PFSK-1 (cell line): ENCODE measurements around the gene PROSER2.

ENCODE experiments used
- FOXP2 ChIP-seq: optimal IDR thresholded peaks from 2 replicates; pipeline ENCODE3; 2011; ENCODE audit warnings: borderline replicate concordance, control low read depth, inconsistent platforms; ENCODE audit not compliant: insufficient read depth; ENCODE audit errors: extremely low read length, extremely low read depth
- POLR2AphosphoS5 ChIP-seq: IDR thresholded peaks from 2 replicates; pipeline ENCODE4 v1.6.1; 2012; ENCODE audit warnings: low read depth, mild to moderate bottlenecking, control low read depth, low read length, moderate library complexity
- SIN3A ChIP-seq: IDR thresholded peaks from 2 replicates; pipeline ENCODE4 v1.6.1; 2012; ENCODE audit warnings: mild to moderate bottlenecking, low read length, moderate library complexity, borderline replicate concordance; ENCODE audit not compliant: insufficient read depth
- TAF1 ChIP-seq: IDR thresholded peaks from 2 replicates; pipeline ENCODE4 v1.6.1; 2012; ENCODE audit warnings: low read length, control low read depth, borderline replicate concordance; ENCODE audit not compliant: insufficient read depth
- TF ChIP-seq, protein P1 (sequence below), 2 experiments: IDR thresholded peaks; 2 replicates each; pipeline versions ENCODE4 v1.6.1 to v1.8.0; 2011 to 2012; ENCODE audit warnings: low read depth in 2 of 2, low read length in 2 of 2, control low read depth in 1 of 2, inconsistent platforms in 1 of 2, mild to moderate bottlenecking in 1 of 2, moderate library complexity in 1 of 2; ENCODE audit not compliant: insufficient read depth in 1 of 2

Gene PROSER2

DNA sequence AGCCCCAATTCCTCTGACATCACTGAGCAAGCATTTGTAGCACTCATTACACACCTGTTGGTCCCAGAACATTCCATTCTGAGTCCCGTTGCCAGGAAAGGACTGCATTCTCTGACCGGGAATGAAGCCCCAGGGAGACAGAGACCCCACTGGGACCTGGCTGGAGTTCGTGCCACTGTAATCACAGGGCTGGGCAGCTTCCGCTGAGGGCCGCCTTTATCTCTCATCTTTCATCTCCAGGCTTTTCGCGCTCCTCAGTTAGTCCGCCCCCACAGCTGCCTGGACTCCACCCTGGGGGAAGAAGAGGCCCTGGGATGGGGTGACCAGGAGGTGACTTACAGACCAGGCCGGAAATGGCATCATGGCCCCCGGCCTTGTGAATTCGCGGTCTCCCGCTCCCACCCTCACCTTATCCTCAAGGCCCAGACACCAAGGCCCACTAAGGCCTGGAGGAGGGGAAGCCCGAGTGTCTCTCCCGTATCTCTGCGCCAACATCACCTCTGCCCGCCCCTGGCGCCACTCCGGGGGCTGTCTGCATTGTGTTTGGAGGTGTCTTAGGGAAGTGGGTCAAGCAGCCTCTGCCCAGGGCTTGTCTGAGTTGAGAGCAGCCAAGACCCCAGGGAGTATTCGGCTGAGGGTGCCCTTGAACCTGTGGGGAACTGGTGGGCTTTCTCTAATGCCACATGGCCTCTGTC, 75.4 kb downstream of the PROSER2 start:
- TF ChIP-seq POLR2AphosphoS5 (no peak), TAF1 (no peak), FOXP2 (no peak), SIN3A (no peak)
- TF ChIP-seq, protein P1, sequence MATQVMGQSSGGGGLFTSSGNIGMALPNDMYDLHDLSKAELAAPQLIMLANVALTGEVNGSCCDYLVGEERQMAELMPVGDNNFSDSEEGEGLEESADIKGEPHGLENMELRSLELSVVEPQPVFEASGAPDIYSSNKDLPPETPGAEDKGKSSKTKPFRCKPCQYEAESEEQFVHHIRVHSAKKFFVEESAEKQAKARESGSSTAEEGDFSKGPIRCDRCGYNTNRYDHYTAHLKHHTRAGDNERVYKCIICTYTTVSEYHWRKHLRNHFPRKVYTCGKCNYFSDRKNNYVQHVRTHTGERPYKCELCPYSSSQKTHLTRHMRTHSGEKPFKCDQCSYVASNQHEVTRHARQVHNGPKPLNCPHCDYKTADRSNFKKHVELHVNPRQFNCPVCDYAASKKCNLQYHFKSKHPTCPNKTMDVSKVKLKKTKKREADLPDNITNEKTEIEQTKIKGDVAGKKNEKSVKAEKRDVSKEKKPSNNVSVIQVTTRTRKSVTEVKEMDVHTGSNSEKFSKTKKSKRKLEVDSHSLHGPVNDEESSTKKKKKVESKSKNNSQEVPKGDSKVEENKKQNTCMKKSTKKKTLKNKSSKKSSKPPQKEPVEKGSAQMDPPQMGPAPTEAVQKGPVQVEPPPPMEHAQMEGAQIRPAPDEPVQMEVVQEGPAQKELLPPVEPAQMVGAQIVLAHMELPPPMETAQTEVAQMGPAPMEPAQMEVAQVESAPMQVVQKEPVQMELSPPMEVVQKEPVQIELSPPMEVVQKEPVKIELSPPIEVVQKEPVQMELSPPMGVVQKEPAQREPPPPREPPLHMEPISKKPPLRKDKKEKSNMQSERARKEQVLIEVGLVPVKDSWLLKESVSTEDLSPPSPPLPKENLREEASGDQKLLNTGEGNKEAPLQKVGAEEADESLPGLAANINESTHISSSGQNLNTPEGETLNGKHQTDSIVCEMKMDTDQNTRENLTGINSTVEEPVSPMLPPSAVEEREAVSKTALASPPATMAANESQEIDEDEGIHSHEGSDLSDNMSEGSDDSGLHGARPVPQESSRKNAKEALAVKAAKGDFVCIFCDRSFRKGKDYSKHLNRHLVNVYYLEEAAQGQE (IDR thresholded peaks at IDR 0.05; ENCODE audit: insufficient read depth in 1 of 2, low read depth in 2 of 2, low read length in 2 of 2), result no peak

GRCh38 chr10:11899067-11899876, 76.1 kb downstream of the PROSER2 start:
- no peak for TF ChIP-seq POLR2AphosphoS5
- TF ChIP-seq TAF1, result no peak
- TF ChIP-seq, protein P1 (IDR thresholded peaks at IDR 0.05; ENCODE audit: insufficient read depth in 1 of 2, low read depth in 2 of 2, low read length in 2 of 2), result no peak
- no peak for TF ChIP-seq FOXP2
- TF ChIP-seq SIN3A, result no peak

- no peak for TF ChIP-seq POLR2AphosphoS5
- TF ChIP-seq, protein P1 (IDR thresholded peaks at IDR 0.05; ENCODE audit: insufficient read depth in 1 of 2, low read depth in 2 of 2, low read length in 2 of 2), result no peak
- no peak for TF ChIP-seq FOXP2
- TF ChIP-seq SIN3A, result no peak
- no peak for TF ChIP-seq TAF1
These were observed 77.8 kb downstream of the PROSER2 start for GRCh38 chr10:11901036-11901301.

DNA sequence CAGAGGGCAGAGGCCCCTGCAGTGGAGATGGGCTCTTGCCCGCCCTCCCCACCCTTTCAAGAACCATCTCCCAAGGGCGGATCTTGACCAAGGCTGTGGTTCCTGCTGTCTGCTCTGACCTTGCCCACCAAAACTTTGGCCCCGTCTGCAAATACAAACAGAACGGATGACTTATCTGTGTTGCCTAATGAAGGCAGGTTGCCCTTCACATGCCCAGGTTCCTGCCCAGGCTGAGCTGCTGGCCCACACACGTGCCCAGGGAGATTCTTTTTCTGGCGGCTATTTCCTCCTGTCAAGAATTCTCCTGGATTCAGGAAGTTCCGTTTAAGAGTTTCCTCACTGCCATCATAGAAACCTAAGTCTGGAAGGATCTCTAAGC, 78.3 kb downstream of the PROSER2 start:
- no peak for TF ChIP-seq FOXP2
- no peak for TF ChIP-seq TAF1
- TF ChIP-seq, protein P1 (IDR thresholded peaks at IDR 0.05; ENCODE audit: insufficient read depth in 1 of 2, low read depth in 2 of 2, low read length in 2 of 2), result no peak
